Measurements from ENCODE around the gene TSPO2. TPM values are rescaled to one million over a fixed set of nuclear protein-coding genes. Genes with fewer than 3 reads are reported as not detected.

Gene TSPO2
- total and polyA plus RNA-seq, 2 of the 13 experiments (the other 11 are each of a cell fraction or from before 2014, with no cell fraction given): 0.55 TPM; not detected in 1

- 0 out of 2 replicates have a peak, but pooled peaks have one; percentile 3 for TF ChIP-seq ZNF232 (CRISPR knock-in tag; IDR thresholded peaks at IDR 0.05; ENCODE audit: borderline replicate concordance)
- TF ChIP-seq, protein P1, sequence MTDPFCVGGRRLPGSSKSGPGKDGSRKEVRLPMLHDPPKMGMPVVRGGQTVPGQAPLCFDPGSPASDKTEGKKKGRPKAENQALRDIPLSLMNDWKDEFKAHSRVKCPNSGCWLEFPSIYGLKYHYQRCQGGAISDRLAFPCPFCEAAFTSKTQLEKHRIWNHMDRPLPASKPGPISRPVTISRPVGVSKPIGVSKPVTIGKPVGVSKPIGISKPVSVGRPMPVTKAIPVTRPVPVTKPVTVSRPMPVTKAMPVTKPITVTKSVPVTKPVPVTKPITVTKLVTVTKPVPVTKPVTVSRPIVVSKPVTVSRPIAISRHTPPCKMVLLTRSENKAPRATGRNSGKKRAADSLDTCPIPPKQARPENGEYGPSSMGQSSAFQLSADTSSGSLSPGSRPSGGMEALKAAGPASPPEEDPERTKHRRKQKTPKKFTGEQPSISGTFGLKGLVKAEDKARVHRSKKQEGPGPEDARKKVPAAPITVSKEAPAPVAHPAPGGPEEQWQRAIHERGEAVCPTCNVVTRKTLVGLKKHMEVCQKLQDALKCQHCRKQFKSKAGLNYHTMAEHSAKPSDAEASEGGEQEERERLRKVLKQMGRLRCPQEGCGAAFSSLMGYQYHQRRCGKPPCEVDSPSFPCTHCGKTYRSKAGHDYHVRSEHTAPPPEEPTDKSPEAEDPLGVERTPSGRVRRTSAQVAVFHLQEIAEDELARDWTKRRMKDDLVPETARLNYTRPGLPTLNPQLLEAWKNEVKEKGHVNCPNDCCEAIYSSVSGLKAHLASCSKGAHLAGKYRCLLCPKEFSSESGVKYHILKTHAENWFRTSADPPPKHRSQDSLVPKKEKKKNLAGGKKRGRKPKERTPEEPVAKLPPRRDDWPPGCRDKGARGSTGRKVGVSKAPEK (CRISPR knock-in tag; IDR thresholded peaks at IDR 0.05; ENCODE audit: borderline replicate concordance): no peak
- no peak for TF ChIP-seq ZNF724P (CRISPR knock-in tag; IDR thresholded peaks at IDR 0.05; ENCODE audit: borderline replicate concordance)
- TF ChIP-seq MAFG (CRISPR knock-in tag; IDR thresholded peaks at IDR 0.05): no peak
- TF ChIP-seq, protein P2, sequence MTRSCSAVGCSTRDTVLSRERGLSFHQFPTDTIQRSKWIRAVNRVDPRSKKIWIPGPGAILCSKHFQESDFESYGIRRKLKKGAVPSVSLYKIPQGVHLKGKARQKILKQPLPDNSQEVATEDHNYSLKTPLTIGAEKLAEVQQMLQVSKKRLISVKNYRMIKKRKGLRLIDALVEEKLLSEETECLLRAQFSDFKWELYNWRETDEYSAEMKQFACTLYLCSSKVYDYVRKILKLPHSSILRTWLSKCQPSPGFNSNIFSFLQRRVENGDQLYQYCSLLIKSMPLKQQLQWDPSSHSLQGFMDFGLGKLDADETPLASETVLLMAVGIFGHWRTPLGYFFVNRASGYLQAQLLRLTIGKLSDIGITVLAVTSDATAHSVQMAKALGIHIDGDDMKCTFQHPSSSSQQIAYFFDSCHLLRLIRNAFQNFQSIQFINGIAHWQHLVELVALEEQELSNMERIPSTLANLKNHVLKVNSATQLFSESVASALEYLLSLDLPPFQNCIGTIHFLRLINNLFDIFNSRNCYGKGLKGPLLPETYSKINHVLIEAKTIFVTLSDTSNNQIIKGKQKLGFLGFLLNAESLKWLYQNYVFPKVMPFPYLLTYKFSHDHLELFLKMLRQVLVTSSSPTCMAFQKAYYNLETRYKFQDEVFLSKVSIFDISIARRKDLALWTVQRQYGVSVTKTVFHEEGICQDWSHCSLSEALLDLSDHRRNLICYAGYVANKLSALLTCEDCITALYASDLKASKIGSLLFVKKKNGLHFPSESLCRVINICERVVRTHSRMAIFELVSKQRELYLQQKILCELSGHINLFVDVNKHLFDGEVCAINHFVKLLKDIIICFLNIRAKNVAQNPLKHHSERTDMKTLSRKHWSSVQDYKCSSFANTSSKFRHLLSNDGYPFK (CRISPR knock-in tag; IDR thresholded peaks at IDR 0.05; ENCODE audit: borderline replicate concordance): no peak
- no peak for TF ChIP-seq STAT6 (CRISPR knock-in tag; IDR thresholded peaks at IDR 0.05; ENCODE audit: borderline replicate concordance)
- TF ChIP-seq ONECUT2 (CRISPR knock-in tag; IDR thresholded peaks at IDR 0.05): no peak
- TF ChIP-seq BHLHE40 (IDR thresholded peaks at IDR 0.05; ENCODE audit: low read length): no peak
- no peak for TF ChIP-seq ZNF44 (CRISPR knock-in tag; IDR thresholded peaks at IDR 0.05)
- no peak for TF ChIP-seq ZZZ3 (CRISPR knock-in tag; IDR thresholded peaks at IDR 0.05; ENCODE audit: borderline replicate concordance)
- no peak for TF ChIP-seq YEATS2 (CRISPR knock-in tag; IDR thresholded peaks at IDR 0.05; ENCODE audit: borderline replicate concordance)
- no peak for TF ChIP-seq CENPBD1 (CRISPR knock-in tag; IDR thresholded peaks at IDR 0.05; ENCODE audit: borderline replicate concordance, low read depth)
- no peak for TF ChIP-seq ZBTB38 (CRISPR knock-in tag; IDR thresholded peaks at IDR 0.05)
- no peak for TF ChIP-seq NONO (IDR thresholded peaks at IDR 0.05)
- TF ChIP-seq NONO (CRISPR knock-in tag; conservative IDR thresholded peaks at IDR 0.05): no peak
- TF ChIP-seq ZNF879 (CRISPR knock-in tag; IDR thresholded peaks at IDR 0.05): no peak
- TF ChIP-seq SKI (IDR thresholded peaks at IDR 0.05; ENCODE audit: partially characterized antibody): no peak
- no peak for TF ChIP-seq SIX4 (CRISPR knock-in tag; IDR thresholded peaks at IDR 0.05)
- no peak for TF ChIP-seq ZNF230 (CRISPR knock-in tag; IDR thresholded peaks at IDR 0.05)
- peak; percentile 80 for TF ChIP-seq ZBTB7B (CRISPR knock-in tag; IDR thresholded peaks at IDR 0.05)
- TF ChIP-seq TOPORS (CRISPR knock-in tag; IDR thresholded peaks at IDR 0.05): no peak
Observed at GRCh38 chr6:40997234-40997957, 44.9 kb upstream of the TSPO2 start (continued).

Measured in HepG2 (cell line).